ENCODE measurements around the gene VGLL4.

Gene VGLL4

GRCh38 chr3:11651900-11652299 is 8.2 kb upstream of the VGLL4 start:
- peak; percentile 37 for DNase-seq (ENCODE audit: low spot score)

GRCh38 chr3:11651477-11651876 is 7.8 kb upstream of the VGLL4 start:
- DNase-seq (ENCODE audit: low spot score), result peak; percentile 22

- no peak for DNase-seq (ENCODE audit: low spot score)
Observed at GRCh38 chr3:11650391-11650790, 6.7 kb upstream of the VGLL4 start.

- DNase-seq (ENCODE audit: low spot score), result no peak
Observed at GRCh38 chr3:11648735-11649134, 5.0 kb upstream of the VGLL4 start.

- peak; percentile 55 for DNase-seq (ENCODE audit: low spot score)
Observed at GRCh38 chr3:11643201-11643603, 513 bp downstream of the VGLL4 start.

- peak; percentile 65 for DNase-seq (ENCODE audit: low spot score)
Observed at GRCh38 chr3:11642431-11643191, 1.1 kb downstream of the VGLL4 start.

- DNase-seq (ENCODE audit: low spot score), result peak; percentile 27
Observed at GRCh38 chr3:11641683-11642430, 1.9 kb downstream of the VGLL4 start.

- DNase-seq (ENCODE audit: low spot score), result peak; percentile 24
Observed at GRCh38 chr3:11641316-11641682, 2.4 kb downstream of the VGLL4 start.

GRCh38 chr3:11640009-11640673 is 3.6 kb downstream of the VGLL4 start:
- DNase-seq (ENCODE audit: low spot score), result no peak

GRCh38 chr3:11638495-11639358 is 5.0 kb downstream of the VGLL4 start:
- no peak for DNase-seq (ENCODE audit: low spot score)

GRCh38 chr3:11637901-11638458 is 5.7 kb downstream of the VGLL4 start:
- DNase-seq (ENCODE audit: low spot score), result peak; percentile 34

- no peak for DNase-seq (ENCODE audit: low spot score)
Observed at GRCh38 chr3:11636394-11636770, 7.3 kb downstream of the VGLL4 start.

GRCh38 chr3:11635680-11636393 is 7.9 kb downstream of the VGLL4 start:
- DNase-seq (ENCODE audit: low spot score), result no peak

- no peak for DNase-seq (ENCODE audit: low spot score)
Observed at GRCh38 chr3:11634974-11635612, 8.6 kb downstream of the VGLL4 start.

GRCh38 chr3:11634081-11634635 is 9.6 kb downstream of the VGLL4 start:
- DNase-seq (ENCODE audit: low spot score), result no peak

GRCh38 chr3:11632966-11633365 is 10.7 kb downstream of the VGLL4 start:
- DNase-seq (ENCODE audit: low spot score), result no peak

- no peak for DNase-seq (ENCODE audit: low spot score)
Observed at GRCh38 chr3:11632564-11632963, 11.2 kb downstream of the VGLL4 start.

- no peak for DNase-seq (ENCODE audit: low spot score)
Observed at GRCh38 chr3:11631820-11632219, 11.9 kb downstream of the VGLL4 start.

- peak; percentile 34 for DNase-seq (ENCODE audit: low spot score)
Observed at GRCh38 chr3:11629716-11630115, 14.0 kb downstream of the VGLL4 start.

- DNase-seq (ENCODE audit: low spot score), result no peak
Observed at GRCh38 chr3:11627612-11628011, 16.1 kb downstream of the VGLL4 start.

Measured in hepatic stellate cell (primary cell).